HG02610 (cell line): Measurements from ENCODE around the gene DNAJC21.
"Not testable (repeated sequence)": the region's sequence is repeated elsewhere in the genome, so short reads cannot be mapped to it uniquely, and the experiment has no call there.

Source experiments
- ATAC-seq: cut with Tn5 transposase; IDR thresholded peaks from one replicate; pipeline ENCODE4 v1.9.1; 2021; ENCODE audit warnings: mild to moderate bottlenecking, moderate library complexity; ENCODE audit not compliant: unreplicated experiment

Gene DNAJC21

GRCh38 chr5:34923256-34923655, 6.1 kb upstream of the DNAJC21 start:
- not testable (repeated sequence) for ATAC-seq

- ATAC-seq: peak; percentile 63
Measured at GRCh38 chr5:34923694-34924461, 5.5 kb upstream of the DNAJC21 start.

GRCh38 chr5:34924462-34924765, 4.9 kb upstream of the DNAJC21 start:
- no peak for ATAC-seq

- no peak for ATAC-seq
Measured at GRCh38 chr5:34926318-34926888, 3.0 kb upstream of the DNAJC21 start.

- no peak for ATAC-seq
Measured at GRCh38 chr5:34927785-34928184, 1.6 kb upstream of the DNAJC21 start.

- ATAC-seq: no peak
Measured at GRCh38 chr5:34928267-34928666, 1.1 kb upstream of the DNAJC21 start.

GRCh38 chr5:34929720-34930461, 532 bp downstream of the DNAJC21 start:
- ATAC-seq: peak; percentile 76

- ATAC-seq: no peak
Measured at GRCh38 chr5:34930462-34930844, 1.1 kb downstream of the DNAJC21 start.

GRCh38 chr5:34930870-34931269, 1.5 kb downstream of the DNAJC21 start:
- no peak for ATAC-seq

- no peak for ATAC-seq
Measured at GRCh38 chr5:34932947-34933346, 3.6 kb downstream of the DNAJC21 start.

GRCh38 chr5:34941936-34942335, 12.6 kb downstream of the DNAJC21 start:
- ATAC-seq: no peak

GRCh38 chr5:34944044-34944443, 14.7 kb downstream of the DNAJC21 start:
- no peak for ATAC-seq

- no peak for ATAC-seq
Measured at GRCh38 chr5:34944460-34945047, 15.2 kb downstream of the DNAJC21 start.

GRCh38 chr5:34957321-34957720, 28.0 kb downstream of the DNAJC21 start:
- no peak for ATAC-seq

- peak; percentile 31 for ATAC-seq
Measured at GRCh38 chr5:34957857-34958690, 28.7 kb downstream of the DNAJC21 start.

- peak; percentile 96 for ATAC-seq
Measured at GRCh38 chr5:34959323-34959722, 30.0 kb downstream of the DNAJC21 start.

GRCh38 chr5:34967540-34967939, 38.2 kb downstream of the DNAJC21 start:
- ATAC-seq: no peak

- no peak for ATAC-seq
Measured at GRCh38 chr5:34968258-34968657, 38.9 kb downstream of the DNAJC21 start.

GRCh38 chr5:34970552-34970951, 41.2 kb downstream of the DNAJC21 start:
- ATAC-seq: peak; percentile 80

- ATAC-seq: not testable (repeated sequence)
Measured at GRCh38 chr5:34971655-34972054, 42.3 kb downstream of the DNAJC21 start.

GRCh38 chr5:34976347-34976746, 47.0 kb downstream of the DNAJC21 start:
- ATAC-seq: no peak
